ENCODE results near the gene KCNMA1. TPM values are rescaled to one million over a fixed set of nuclear protein-coding genes. Genes with fewer than 3 reads are reported as not detected.

The KCNMA1 gene
- total and polyA plus RNA-seq, 9 of the 15 experiments (the other 6 are each of a cell fraction or from before 2014, with no cell fraction given): 0.01 to 0.95 (median 0.15) TPM; not detected in 4

- no peak for TF ChIP-seq ELF4 (CRISPR knock-in tag; IDR thresholded peaks at IDR 0.05)
- no peak for TF ChIP-seq TAF7 (tag; IDR thresholded peaks at IDR 0.05)
- TF ChIP-seq KAT7 (CRISPR knock-in tag; IDR thresholded peaks at IDR 0.05; ENCODE audit: borderline replicate concordance): no peak
- TF ChIP-seq CTCF (IDR thresholded peaks at IDR 0.05 in 2 of 3, conservative IDR thresholded peaks at IDR 0.05 in 1 of 3; ENCODE audit: insufficient read depth in 2 of 3, low read depth in 1 of 3, low read length in 3 of 3): no peak
- TF ChIP-seq ARID3A (IDR thresholded peaks at IDR 0.05; ENCODE audit: borderline replicate concordance, low read depth, low read length): no peak
- TF ChIP-seq EP300 (IDR thresholded peaks at IDR 0.05; ENCODE audit: low read length): no peak
- no peak for TF ChIP-seq FOXK2 (conservative IDR thresholded peaks at IDR 0.05 in 1 of 2, IDR thresholded peaks at IDR 0.05 in 1 of 2; ENCODE audit: low read depth in 2 of 2)
- TF ChIP-seq MLLT1 (IDR thresholded peaks at IDR 0.05): no peak
- TF ChIP-seq ETV6 (IDR thresholded peaks at IDR 0.05; ENCODE audit: borderline replicate concordance in 1 of 2, low read depth in 2 of 2, low read length in 1 of 2): no peak
- no peak for TF ChIP-seq ETV6 (CRISPR knock-in tag; IDR thresholded peaks at IDR 0.05; ENCODE audit: borderline replicate concordance)
- TF ChIP-seq MBD2 (IDR thresholded peaks at IDR 0.05; ENCODE audit: borderline replicate concordance, low read depth): no peak
- TF ChIP-seq HBP1 (CRISPR knock-in tag; IDR thresholded peaks at IDR 0.05): no peak
- no peak for TF ChIP-seq ZBTB8A (IDR thresholded peaks at IDR 0.05; ENCODE audit: partially characterized antibody)
- TF ChIP-seq ZNF780A (CRISPR knock-in tag; IDR thresholded peaks at IDR 0.05): no peak
Observed at GRCh38 chr10:76879116-76879913, 758.3 kb downstream of the KCNMA1 start (continued).
